PC-9 (cell line): Measurements from ENCODE around the gene PRDM16.

Experiments used
- CTCF ChIP-seq: fragments of 200-600 bp; sonication (generic); conservative IDR thresholded peaks from 2 replicates; pipeline ENCODE4 v1.6.1; 2017; ENCODE audit warnings: mixed run types, antibody characterized with exemption, mild to moderate bottlenecking, moderate library complexity
- EZH2 ChIP-seq: fragments of 200-600 bp; sonication (generic); IDR thresholded peaks from 2 replicates; pipeline ENCODE4 v1.8.0; 2017; ENCODE audit warnings: antibody characterized with exemption, low read depth

DNA sequence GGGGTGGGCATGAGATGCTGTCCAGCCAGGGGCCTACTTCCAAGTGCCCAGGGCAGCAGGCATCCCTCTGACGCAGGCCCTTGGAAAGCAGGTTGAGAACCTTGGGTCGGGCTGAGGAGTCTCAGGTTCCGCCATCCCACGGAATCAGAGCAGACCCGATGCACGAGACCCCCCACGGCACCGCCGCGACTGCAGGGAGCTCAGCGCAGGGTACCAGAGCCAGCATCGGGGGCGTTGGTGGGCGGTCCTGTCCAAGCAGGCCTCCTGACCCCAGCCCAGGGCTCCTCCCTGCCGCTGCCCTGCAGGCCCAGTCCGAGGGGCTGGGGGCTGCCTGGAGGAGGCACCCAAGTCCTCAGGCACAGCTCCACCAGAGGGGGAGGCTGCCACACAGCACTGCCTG is 177.2 kb downstream of the PRDM16 start:
- no peak for TF ChIP-seq CTCF
- no peak for TF ChIP-seq EZH2
